IMR-90 (cell line): ENCODE measurements around the gene LRRC37B.
"Not testable (repeated sequence)": the region's sequence is repeated elsewhere in the genome, so short reads cannot be mapped to it uniquely, and the experiment has no call there.

Experiments
- CEBPB ChIP-seq: IDR thresholded peaks from 2 replicates; pipeline ENCODE4 v1.6.1; 2012; ENCODE audit warnings: low read depth, low read length, improper control_type of control experiment
- CTCF ChIP-seq: conservative IDR thresholded peaks from 2 replicates; pipeline ENCODE4 v1.5.1; 2012; ENCODE audit warnings: mild to moderate bottlenecking, low read depth, low read length, improper control_type of control experiment
- ELK1 ChIP-seq: fragments of 150-350 bp; IDR thresholded peaks from 2 replicates; pipeline ENCODE4 v1.6.1; 2016; ENCODE audit warnings: low read depth, mild to moderate bottlenecking, low read length, moderate library complexity, borderline replicate concordance
- NFE2L2 ChIP-seq: fragments of 150-350 bp; IDR thresholded peaks from 2 replicates; pipeline ENCODE4 v1.6.1; 2016; ENCODE audit warnings: low read depth, mild to moderate bottlenecking, low read length
- POLR2A ChIP-seq: IDR thresholded peaks from 2 replicates; pipeline ENCODE4 v1.6.1; 2012; ENCODE audit warnings: mild to moderate bottlenecking, low read depth, low read length
- RAD21 ChIP-seq: IDR thresholded peaks from 2 replicates; pipeline ENCODE4 v1.6.1; 2012; ENCODE audit warnings: low read length, improper control_type of control experiment
- RCOR1 ChIP-seq: IDR thresholded peaks from 2 replicates; pipeline ENCODE4 v1.6.1; 2012; ENCODE audit warnings: mild to moderate bottlenecking, low read length, improper control_type of control experiment; ENCODE audit not compliant: insufficient replicate concordance
- SMC3 ChIP-seq: fragments of 150-350 bp; IDR thresholded peaks from 2 replicates; pipeline ENCODE4 v1.6.1; 2016; ENCODE audit warnings: low read depth, mild to moderate bottlenecking, antibody characterized with exemption, low read length, moderate library complexity
- TF ChIP-seq, protein P1 (sequence below): fragments of 150-350 bp; IDR thresholded peaks from 2 replicates; pipeline ENCODE4 v1.6.1; 2017; ENCODE audit warnings: mild to moderate bottlenecking, antibody characterized with exemption, low read length, low read depth

DNA sequence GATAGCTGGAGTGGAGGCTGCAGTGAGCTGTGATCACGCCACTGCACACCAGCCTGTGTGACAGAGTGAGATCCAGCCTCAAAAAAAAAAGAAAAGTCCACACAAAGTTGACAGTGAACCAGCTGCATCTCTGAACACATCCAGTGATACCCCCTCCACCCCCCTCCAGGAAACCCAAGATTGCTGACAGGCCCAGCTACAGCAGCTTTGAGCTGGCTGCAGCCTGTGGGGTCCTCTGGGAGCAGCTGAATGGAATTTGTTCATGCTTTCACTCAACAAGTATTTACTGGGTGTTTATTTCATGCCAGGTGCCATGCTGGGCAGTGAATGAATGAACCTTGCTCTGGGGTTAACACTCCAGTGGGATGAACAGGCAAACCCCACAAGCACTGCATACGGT, 56.9 kb downstream of the LRRC37B start:
- not testable (repeated sequence) for TF ChIP-seq CEBPB, POLR2A, CTCF, RAD21, RCOR1, ELK1, SMC3, NFE2L2
- TF ChIP-seq, protein P1, sequence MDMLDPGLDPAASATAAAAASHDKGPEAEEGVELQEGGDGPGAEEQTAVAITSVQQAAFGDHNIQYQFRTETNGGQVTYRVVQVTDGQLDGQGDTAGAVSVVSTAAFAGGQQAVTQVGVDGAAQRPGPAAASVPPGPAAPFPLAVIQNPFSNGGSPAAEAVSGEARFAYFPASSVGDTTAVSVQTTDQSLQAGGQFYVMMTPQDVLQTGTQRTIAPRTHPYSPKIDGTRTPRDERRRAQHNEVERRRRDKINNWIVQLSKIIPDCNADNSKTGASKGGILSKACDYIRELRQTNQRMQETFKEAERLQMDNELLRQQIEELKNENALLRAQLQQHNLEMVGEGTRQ = not testable (repeated sequence)
